Measurements from ENCODE around the gene MRPL18.

GRCh38 chr6:159769470-159769869 lies 20.8 kb upstream of the MRPL18 start:
- TF ChIP-seq CTCF (IDR thresholded peaks at IDR 0.05), result no peak
- no peak for TF ChIP-seq POLR2A (IDR thresholded peaks at IDR 0.05)
- no peak for TF ChIP-seq POLR2AphosphoS5 (IDR thresholded peaks at IDR 0.05)
- no peak for TF ChIP-seq EP300 (IDR thresholded peaks at IDR 0.05)
